CD4-positive, alpha-beta T cell treated with Interferon gamma for 1 hour (primary cell): Measurements from ENCODE around the gene DCX.

Experiments
- DNase-seq: peaks from one replicate; pipeline ENCODE4 v3.0.0-alpha.2; 2020

DCX gene

GRCh38 chrX:111302284-111302683 is 109.7 kb downstream of the DCX start:
- DNase-seq = no peak

- no peak for DNase-seq
Measured at GRCh38 chrX:111288841-111289240, 123.2 kb downstream of the DCX start.

DNA sequence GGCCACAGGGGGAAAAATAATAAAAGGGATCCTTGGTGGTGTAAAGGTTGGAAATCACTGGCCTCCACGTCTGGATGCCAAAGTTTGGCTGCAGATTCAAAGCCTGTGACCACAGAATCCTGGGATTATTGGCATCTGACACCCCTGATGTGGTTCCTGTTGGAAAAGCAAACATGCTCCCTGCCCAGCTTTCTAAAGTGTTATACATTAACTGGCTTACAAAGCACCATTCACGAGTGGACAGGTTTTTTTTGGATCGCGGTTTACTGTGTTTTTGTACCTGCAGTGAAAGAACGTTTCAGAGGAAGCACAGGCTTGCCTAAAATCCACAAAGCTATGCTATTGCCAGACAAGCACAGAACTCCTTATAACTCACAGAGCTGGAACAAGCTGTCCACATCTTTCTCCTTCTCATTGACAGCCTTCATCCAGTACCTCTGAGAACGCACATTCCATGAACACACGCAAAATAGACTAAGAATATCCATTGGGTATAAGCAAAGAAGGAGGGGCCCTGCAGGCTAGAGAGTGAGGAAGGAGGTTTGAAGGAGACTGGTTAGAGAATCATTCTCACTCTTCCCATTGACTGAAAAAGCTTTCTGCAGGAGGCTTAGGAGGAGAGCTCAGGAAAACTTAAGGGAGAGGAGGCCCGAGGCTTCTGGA is 127.2 kb downstream of the DCX start:
- no peak for DNase-seq

GRCh38 chrX:111283446-111283845 is 128.5 kb downstream of the DCX start:
- DNase-seq = no peak

DNA sequence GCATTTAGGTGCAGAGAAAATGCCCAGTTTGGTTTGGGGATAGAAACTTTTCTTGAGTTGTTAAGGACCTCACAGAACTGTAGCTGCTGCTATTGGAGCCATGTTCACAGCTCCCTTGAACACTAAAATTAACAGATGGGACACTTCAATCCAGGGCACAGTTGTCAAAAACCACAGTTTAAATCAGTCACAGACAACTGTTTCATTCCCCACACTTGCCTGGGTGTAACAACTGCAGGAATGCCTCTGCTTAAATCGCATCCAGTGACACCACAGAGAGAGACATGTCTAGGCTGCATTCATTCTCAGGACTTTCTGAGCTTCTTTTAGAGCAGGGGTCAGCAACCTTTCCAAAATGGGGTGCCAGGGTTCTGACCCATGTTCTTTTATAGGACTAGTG is 129.0 kb downstream of the DCX start:
- DNase-seq = no peak

GRCh38 chrX:111282139-111282538 is 129.9 kb downstream of the DCX start:
- DNase-seq = no peak

DNA sequence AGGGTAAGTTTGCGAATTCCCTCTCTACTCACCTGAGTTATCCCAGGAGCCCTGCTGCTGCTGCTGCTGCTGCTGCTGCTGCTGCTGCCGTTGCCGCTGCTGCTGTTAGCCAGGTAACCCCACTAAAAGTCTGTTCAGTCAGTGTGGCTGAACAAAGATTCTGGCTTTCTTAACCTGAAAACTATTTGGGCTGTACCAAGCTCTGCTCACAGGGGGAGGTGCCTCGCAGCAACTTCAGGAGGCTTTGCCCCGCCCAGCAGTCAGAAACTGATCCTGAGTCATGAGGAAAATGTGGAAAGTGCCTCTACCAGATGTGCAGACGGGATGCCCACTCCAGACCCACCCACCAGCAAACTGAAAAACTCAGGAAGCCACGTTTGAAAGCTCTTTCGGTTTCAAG is 141.7 kb downstream of the DCX start, which contains the start of gene CAPN6:
TSS of gene CAPN6 (minus strand) at position 145 of the 400 bp plus-strand sequence. CDS start 6,547 bp downstream, outside the sequence.
- DNase-seq = no peak

DNA sequence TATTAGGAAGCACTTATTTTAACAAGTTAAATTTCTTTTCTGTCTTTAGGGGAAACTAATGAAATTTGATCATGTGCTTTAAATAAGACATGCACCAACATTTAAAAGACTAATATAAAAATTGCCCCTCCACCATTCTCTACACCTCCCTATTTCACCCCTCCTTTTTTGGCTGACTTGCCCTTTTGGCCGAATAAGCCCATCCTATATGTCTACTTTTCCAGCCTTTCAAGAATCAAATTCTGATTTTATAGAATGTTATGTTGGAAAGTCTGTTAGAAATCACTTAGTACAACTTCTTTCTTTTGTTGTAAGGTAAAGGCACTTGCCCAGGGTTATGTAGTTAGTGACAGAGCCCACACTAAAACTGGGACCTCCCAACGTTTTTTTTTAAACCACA is 143.5 kb downstream of the DCX start:
- DNase-seq = no peak

- no peak for DNase-seq
Measured at GRCh38 chrX:111265486-111265885, 146.5 kb downstream of the DCX start.

DNA sequence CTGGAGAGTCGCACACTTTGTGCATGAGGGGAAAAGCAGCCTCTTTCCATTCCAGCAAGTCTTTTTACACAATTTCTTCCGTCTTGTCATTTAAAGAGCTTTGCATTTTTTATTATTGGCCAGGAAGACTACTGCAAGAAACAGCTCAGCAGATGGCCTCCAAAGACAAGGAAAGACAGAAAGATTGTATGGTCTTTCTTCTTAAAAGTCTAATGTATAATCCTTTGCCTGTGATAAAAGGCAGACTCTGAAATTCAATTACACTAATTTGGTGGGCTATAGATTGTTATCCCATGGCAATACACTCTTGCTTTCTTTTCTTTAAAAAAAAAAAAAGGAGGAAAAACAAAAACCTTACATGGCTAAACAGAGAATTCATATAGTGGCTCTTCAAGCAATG is 147.6 kb downstream of the DCX start:
- no peak for DNase-seq

DNA sequence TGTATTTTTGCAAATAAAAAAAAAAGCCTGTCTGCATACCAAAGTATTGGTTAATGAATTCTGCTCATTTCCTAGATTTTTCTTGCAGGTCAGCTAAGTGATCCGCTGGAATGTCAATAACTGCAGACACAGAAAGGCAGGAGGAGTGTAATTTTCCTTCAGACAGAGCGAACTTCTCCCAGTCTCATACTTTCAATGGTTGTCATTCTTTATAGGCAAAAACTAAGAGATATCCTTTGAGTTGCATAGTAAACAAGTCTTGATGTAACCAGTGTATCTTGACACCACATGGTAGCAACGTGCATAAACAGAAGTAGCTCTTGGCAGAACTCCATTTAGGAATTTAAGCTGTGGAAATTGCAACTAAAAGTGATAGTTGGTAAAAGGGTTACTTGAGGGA is 149.9 kb downstream of the DCX start:
- DNase-seq = no peak

GRCh38 chrX:111260451-111260850 is 151.5 kb downstream of the DCX start:
- no peak for DNase-seq

DNA sequence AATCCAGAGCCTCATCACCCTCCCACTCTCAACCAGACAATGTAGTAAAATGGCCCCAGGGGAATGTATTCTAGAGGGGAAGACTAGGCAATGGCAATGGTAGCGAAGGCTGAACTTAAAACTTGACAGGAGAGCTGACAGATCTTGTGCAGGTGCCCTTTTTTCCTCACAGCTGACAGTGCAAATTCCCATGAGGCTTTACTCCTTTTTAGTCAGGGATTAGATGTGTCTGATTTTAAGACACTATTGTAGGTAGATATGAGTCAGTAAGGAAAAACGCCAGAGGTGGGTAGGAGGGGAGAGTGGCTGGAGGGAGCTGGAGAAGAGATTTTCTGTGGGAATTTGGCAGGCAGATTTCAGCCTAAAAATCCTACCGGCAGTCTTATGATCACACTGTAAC is 152.4 kb downstream of the DCX start:
- no peak for DNase-seq

GRCh38 chrX:111257733-111258132 is 154.3 kb downstream of the DCX start:
- DNase-seq = no peak

DNA sequence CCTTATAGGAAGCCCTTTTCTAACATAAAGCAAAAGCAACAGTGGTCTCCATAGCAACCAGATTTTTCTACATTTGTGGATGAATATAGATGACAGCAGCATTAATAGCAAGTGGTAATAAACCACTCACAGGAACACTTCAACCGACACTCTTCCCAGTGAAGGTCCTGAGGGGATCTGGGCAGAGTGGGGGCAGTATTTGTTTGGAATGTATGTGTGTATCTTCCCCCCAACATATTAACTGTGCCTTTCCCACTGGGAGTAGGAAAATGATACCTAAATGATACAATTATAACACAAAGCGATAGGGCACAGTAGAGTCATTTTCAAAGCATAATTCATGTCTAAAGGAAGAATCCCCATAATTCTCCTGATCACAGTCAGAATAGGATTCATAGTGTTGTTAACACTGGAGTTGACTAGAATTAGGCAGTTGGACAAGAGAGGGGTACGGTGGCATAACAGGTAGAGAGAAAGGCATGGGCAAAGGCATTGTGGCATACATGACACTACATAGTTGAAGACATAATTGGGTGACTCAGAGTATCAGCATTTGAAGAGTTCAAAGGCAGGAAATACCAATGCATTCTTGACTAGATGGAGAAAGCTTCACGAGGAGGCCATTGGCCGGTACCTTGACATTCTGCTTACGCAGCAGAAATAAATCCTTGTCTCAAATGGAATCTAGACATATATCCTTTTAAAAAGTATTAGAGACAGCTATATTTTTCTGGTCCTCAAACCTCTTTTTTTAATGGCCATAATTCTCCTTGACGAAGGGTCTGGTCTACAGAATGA is 156.9 kb downstream of the DCX start:
- no peak for DNase-seq

- no peak for DNase-seq
Measured at GRCh38 chrX:111244235-111244750, 167.7 kb downstream of the DCX start.
